ENCODE results near the gene DAB2IP.

DAB2IP gene

DNA sequence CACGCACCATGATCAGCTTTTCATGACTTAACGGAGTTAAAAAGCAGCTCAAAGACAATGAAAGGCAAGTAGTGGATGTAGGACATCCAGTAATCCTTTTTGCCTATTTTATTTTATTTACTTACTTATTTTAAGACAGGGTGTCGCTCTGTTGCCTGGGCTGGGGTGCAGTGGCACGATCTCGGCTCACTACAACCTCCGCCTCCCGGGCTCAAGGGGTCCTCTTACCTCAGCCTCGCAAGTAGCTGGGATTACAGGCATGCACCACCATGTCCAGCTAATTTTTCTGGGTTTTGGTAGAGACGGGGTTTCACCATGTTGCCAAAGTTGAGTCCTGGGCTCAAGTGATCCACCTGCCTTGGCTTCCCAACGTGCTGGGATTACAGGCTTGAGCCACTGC is 148.9 kb downstream of the DAB2IP start:
- no peaks in the 10 kb centered on the region for H3K27me3 ChIP-seq (ENCODE audit: control insufficient read depth, insufficient read depth, low read length)
- H3K4me1 ChIP-seq (ENCODE audit: control insufficient read depth, insufficient read depth, low read length) = peaks cover 4% of the 10 kb centered on the region
- H3K36me3 ChIP-seq (ENCODE audit: control insufficient read depth, insufficient read depth, low read length) = no peaks in the 10 kb centered on the region
- H3K4me3 ChIP-seq (ENCODE audit: low read depth, low read length) = no peak overlapping the region
- H3K9ac ChIP-seq (ENCODE audit: low read depth, low read length) = no peak overlapping the region
- no peaks in the 10 kb centered on the region for H3K9me3 ChIP-seq (ENCODE audit: control insufficient read depth, insufficient read depth, low read length)

DNA sequence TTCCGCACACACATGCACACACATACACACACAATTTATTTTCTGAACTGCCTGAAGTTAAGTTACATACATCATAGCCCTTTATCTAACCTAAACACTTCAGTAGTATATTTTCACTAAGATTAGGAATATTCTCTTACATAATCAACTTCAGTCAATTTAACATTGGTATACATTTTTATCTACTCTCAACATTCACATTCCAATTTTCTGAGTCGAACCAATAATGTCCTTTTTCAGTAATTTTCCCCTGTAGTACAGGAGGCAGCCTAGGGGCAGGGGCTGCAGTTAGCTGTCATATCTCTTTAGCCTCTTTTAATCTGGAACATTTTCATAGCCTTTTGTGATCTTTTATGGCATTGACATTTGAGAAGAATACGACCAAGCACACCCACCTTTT is 150.1 kb downstream of the DAB2IP start:
- Histone ChIP-seq H3K36me3 (ENCODE audit: control insufficient read depth, insufficient read depth, low read length) (no peaks in the 10 kb centered on the region), H3K4me3 (ENCODE audit: low read depth, low read length) (no peak overlapping the region), H3K9me3 (ENCODE audit: control insufficient read depth, insufficient read depth, low read length) (no peaks in the 10 kb centered on the region), H3K9ac (ENCODE audit: low read depth, low read length) (no peak overlapping the region), H3K4me1 (ENCODE audit: control insufficient read depth, insufficient read depth, low read length) (peaks cover 4% of the 10 kb centered on the region), H3K27me3 (ENCODE audit: control insufficient read depth, insufficient read depth, low read length) (no peaks in the 10 kb centered on the region)

DNA sequence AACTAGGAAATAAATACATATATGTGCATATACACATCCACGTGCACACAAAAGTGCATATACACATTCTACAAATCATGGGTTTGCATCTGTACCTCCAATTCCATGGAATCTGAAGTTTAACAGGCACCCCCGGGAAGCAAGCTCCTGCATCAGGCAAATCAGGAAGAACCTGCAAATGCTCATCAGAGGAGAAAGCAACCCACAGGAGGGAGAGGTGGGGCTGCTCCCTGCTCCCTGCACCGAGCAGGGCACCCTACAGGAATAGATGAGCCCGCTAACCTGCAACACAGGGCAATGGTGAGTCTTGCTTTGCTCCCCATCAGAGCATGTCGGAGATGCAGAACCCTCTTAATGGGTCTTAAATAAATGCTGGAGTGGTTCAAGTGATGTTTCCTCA is 151.3 kb downstream of the DAB2IP start:
- H3K9ac ChIP-seq (ENCODE audit: low read depth, low read length) = no peak overlapping the region
- no peaks in the 10 kb centered on the region for H3K4me1 ChIP-seq (ENCODE audit: control insufficient read depth, insufficient read depth, low read length)
- H3K27me3 ChIP-seq (ENCODE audit: control insufficient read depth, insufficient read depth, low read length) = no peaks in the 10 kb centered on the region
- H3K9me3 ChIP-seq (ENCODE audit: control insufficient read depth, insufficient read depth, low read length) = no peaks in the 10 kb centered on the region
- H3K4me3 ChIP-seq (ENCODE audit: low read depth, low read length) = no peak overlapping the region
- H3K36me3 ChIP-seq (ENCODE audit: control insufficient read depth, insufficient read depth, low read length) = no peaks in the 10 kb centered on the region

DNA sequence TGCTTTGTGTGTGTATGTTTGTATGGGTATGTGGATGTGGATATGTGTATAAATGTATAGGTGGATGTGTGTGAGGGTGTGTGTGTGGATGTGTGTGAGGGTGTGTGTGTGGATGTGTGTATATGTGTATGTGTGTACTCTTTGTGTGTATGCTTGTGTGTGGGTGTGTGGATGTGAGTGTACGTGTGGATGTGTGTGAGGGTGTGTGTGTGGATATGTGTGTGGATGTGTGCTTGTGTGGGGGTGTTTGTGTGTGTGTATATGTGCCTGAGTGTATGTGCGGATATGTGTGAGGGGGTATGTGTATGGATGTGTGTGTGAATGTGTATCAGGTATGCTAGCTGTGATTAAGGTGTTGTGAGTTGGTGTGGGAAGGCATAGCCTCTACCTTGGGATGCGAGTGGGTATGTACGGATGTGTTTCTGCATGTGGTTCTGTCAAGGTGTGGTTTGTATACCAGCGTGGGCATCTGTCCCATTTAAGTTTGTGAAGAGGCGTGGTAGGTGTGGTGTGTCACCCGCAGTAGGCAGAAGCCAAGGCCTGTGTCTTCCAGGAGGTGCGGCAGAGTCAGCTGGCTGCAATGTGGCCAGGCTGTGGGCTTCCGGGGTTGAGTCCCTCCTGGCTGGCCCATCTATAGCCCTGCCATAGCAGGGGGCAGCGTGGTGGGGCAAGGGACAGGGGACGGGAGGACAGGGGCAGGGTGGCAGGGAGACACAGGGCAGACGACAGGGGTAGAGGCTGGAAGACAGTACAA is 155.8 kb downstream of the DAB2IP start:
- H3K4me1 ChIP-seq (ENCODE audit: control insufficient read depth, insufficient read depth, low read length) = no peaks in the 10 kb centered on the region
- H3K4me3 ChIP-seq (ENCODE audit: low read depth, low read length) = no peak overlapping the region
- no peak overlapping the region for H3K9ac ChIP-seq (ENCODE audit: low read depth, low read length)
- no peaks in the 10 kb centered on the region for H3K27me3 ChIP-seq (ENCODE audit: control insufficient read depth, insufficient read depth, low read length)
- H3K36me3 ChIP-seq (ENCODE audit: control insufficient read depth, insufficient read depth, low read length) = no peaks in the 10 kb centered on the region
- H3K9me3 ChIP-seq (ENCODE audit: control insufficient read depth, insufficient read depth, low read length) = no peaks in the 10 kb centered on the region

DNA sequence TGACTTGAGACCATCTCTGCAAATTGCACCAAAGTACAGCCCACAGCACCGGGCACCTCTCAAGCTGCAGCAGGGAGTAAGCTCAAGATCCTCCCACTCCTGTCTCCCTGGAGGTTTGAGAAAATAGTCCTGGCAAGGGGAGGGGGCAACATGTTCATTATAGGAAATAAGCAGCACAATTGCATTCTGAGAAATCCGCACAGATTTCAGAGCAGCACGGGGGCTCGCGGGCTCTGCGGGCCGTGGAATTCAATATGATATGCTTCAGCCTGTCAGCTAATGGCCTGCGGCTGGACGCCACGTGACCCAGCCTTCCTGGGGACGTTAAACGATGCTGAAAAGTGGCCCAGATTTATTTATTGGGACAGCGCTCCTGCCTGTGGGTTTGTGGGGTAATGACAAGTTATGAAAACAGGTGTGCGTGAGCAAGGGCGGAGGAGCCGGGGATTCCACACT is 156.4 kb downstream of the DAB2IP start:
- H3K9ac ChIP-seq (ENCODE audit: low read depth, low read length) = no peak overlapping the region
- H3K4me3 ChIP-seq (ENCODE audit: low read depth, low read length) = no peak overlapping the region
- H3K27me3 ChIP-seq (ENCODE audit: control insufficient read depth, insufficient read depth, low read length) = no peaks in the 10 kb centered on the region
- H3K9me3 ChIP-seq (ENCODE audit: control insufficient read depth, insufficient read depth, low read length) = no peaks in the 10 kb centered on the region
- no peaks in the 10 kb centered on the region for H3K4me1 ChIP-seq (ENCODE audit: control insufficient read depth, insufficient read depth, low read length)
- no peaks in the 10 kb centered on the region for H3K36me3 ChIP-seq (ENCODE audit: control insufficient read depth, insufficient read depth, low read length)

DNA sequence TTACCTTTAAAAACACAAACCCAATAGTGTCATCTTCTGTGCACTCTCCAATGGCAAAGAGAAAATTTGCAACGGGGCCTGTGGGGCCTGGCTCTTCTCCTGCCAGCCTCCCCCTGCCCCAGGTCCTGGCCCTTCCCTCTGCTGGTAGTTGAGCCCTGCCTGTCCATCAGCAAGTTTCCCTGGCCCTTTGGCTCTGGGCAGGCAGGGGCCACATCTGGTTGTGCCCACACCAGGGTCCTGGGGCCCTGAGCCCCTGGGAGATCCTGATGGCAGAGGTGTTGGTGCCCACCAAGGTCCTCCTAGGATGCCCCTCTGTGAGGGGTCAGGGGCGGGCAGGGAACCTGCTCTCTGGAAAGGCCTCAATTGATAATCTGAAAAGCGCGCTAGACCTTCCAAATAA is 157.3 kb downstream of the DAB2IP start:
- Histone ChIP-seq H3K27me3 (ENCODE audit: control insufficient read depth, insufficient read depth, low read length) (no peaks in the 10 kb centered on the region), H3K4me1 (ENCODE audit: control insufficient read depth, insufficient read depth, low read length) (no peaks in the 10 kb centered on the region), H3K9me3 (ENCODE audit: control insufficient read depth, insufficient read depth, low read length) (no peaks in the 10 kb centered on the region)

DNA sequence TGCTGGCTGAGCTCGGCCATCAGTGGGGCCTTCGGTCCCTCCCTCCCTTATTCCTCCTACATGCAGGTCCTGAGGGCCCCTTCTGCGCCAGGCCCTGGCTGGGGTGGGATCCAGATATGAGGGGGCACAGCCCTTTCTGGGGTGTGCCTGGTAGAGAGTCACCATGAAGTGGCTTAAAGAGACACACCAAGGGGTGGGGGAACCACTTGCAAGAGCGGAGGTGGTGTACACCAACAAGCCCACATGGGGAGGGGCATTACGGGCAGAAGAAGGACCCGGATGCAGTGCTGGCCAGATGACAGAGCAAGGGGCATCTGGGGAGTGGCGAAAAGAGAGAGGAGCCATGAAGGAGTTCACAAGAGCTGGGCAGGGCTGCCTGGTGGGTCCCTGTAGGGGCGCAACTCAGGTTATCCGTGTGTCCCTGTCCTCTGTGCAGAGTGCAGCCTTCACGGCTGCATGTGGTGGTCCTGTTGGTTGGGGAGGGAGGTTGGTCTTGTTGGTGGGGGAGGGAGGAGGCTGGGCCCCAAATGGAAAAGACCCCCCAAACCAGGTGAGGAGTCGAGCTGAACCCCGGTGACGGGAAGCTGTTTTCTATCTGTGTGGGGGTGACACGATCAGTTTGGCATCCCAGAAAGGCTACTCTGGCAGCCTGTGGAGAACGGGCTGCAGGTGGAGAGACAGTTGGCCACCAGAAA is 158.1 kb downstream of the DAB2IP start:
- H3K4me3 ChIP-seq (ENCODE audit: low read depth, low read length) = no peak overlapping the region
- no peaks in the 10 kb centered on the region for H3K4me1 ChIP-seq (ENCODE audit: control insufficient read depth, insufficient read depth, low read length)
- no peaks in the 10 kb centered on the region for H3K9me3 ChIP-seq (ENCODE audit: control insufficient read depth, insufficient read depth, low read length)
- H3K36me3 ChIP-seq (ENCODE audit: control insufficient read depth, insufficient read depth, low read length) = no peaks in the 10 kb centered on the region
- no peak overlapping the region for H3K9ac ChIP-seq (ENCODE audit: low read depth, low read length)
- no peaks in the 10 kb centered on the region for H3K27me3 ChIP-seq (ENCODE audit: control insufficient read depth, insufficient read depth, low read length)

More for the DNA sequence above, 157.3 kb downstream of the DAB2IP start:
- H3K9ac ChIP-seq (ENCODE audit: low read depth, low read length) = no peak overlapping the region
- H3K4me3 ChIP-seq (ENCODE audit: low read depth, low read length) = no peak overlapping the region
- no peaks in the 10 kb centered on the region for H3K36me3 ChIP-seq (ENCODE audit: control insufficient read depth, insufficient read depth, low read length)

DNA sequence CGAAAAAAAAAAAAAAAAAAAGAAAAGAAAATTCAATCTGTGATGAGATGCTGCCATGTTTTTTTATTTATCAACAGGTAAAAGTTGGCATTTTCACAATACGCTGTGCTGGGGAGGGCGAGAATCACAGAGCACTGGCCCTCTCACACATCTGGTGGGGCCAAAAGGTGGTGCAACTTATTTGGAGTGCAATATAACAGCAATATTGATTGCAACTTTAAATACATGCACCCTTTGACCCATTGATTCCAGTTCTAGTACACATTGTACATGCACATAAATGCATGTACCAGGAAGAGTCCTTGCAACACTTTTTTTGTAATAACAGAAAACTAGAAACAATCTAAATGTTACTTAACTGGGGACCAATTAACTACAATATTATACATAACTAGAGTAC is 159.1 kb downstream of the DAB2IP start:
- Histone ChIP-seq H3K4me3 (ENCODE audit: low read depth, low read length) (no peak overlapping the region), H3K36me3 (ENCODE audit: control insufficient read depth, insufficient read depth, low read length) (no peaks in the 10 kb centered on the region), H3K27me3 (ENCODE audit: control insufficient read depth, insufficient read depth, low read length) (no peaks in the 10 kb centered on the region), H3K9me3 (ENCODE audit: control insufficient read depth, insufficient read depth, low read length) (no peaks in the 10 kb centered on the region), H3K4me1 (ENCODE audit: control insufficient read depth, insufficient read depth, low read length) (peaks cover 4% of the 10 kb centered on the region), H3K9ac (ENCODE audit: low read depth, low read length) (no peak overlapping the region)

DNA sequence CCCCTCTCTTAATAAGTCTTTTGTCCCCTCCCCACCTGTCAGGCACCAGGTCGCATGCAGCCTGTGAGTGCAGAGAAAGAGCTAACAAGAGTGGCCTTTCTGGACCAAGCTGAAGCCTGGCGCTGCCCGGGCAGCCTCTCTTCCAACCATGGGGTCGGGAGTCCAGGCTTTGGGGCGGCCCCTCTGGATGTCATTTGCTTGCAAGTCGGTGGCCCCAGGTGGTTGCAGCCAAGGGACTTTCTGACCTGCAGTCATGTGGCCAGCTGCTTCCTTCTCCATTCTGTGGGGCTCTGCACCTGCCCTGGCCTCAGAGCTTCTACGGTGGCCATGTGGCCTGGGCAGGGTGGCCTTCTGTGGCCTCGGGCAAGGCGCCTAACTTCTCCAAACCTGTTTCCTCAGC is 159.7 kb downstream of the DAB2IP start:
- H3K4me3 ChIP-seq (ENCODE audit: low read depth, low read length) = no peak overlapping the region
- H3K9me3 ChIP-seq (ENCODE audit: control insufficient read depth, insufficient read depth, low read length) = no peaks in the 10 kb centered on the region
- no peaks in the 10 kb centered on the region for H3K27me3 ChIP-seq (ENCODE audit: control insufficient read depth, insufficient read depth, low read length)
- peaks cover 4% of the 10 kb centered on the region for H3K4me1 ChIP-seq (ENCODE audit: control insufficient read depth, insufficient read depth, low read length)
- no peak overlapping the region for H3K9ac ChIP-seq (ENCODE audit: low read depth, low read length)
- no peaks in the 10 kb centered on the region for H3K36me3 ChIP-seq (ENCODE audit: control insufficient read depth, insufficient read depth, low read length)

DNA sequence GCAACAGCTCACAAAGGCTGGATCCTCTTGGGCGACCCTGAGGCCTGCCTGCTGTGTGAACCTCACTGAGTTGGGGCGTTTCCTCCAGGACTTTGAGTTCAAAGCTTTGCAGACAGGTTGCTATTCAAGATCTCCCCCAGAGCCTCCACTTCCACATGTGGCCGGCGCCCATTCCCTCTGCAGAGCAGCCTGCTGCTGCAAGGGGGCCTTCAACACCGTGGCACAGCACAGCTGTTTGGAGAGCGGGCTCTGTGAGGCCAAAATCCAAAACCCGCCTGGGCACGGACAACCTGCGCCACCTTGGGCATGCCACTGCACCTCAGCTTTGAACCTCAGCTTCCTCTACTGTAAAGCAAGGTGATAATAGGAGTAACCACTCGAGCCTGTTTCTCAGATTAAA is 160.3 kb downstream of the DAB2IP start:
- Histone ChIP-seq H3K36me3 (ENCODE audit: control insufficient read depth, insufficient read depth, low read length) (no peaks in the 10 kb centered on the region), H3K9ac (ENCODE audit: low read depth, low read length) (no peak overlapping the region), H3K27me3 (ENCODE audit: control insufficient read depth, insufficient read depth, low read length) (no peaks in the 10 kb centered on the region), H3K4me1 (ENCODE audit: control insufficient read depth, insufficient read depth, low read length) (peaks cover 5% of the 10 kb centered on the region), H3K9me3 (ENCODE audit: control insufficient read depth, insufficient read depth, low read length) (no peaks in the 10 kb centered on the region), H3K4me3 (ENCODE audit: low read depth, low read length) (no peak overlapping the region)

DNA sequence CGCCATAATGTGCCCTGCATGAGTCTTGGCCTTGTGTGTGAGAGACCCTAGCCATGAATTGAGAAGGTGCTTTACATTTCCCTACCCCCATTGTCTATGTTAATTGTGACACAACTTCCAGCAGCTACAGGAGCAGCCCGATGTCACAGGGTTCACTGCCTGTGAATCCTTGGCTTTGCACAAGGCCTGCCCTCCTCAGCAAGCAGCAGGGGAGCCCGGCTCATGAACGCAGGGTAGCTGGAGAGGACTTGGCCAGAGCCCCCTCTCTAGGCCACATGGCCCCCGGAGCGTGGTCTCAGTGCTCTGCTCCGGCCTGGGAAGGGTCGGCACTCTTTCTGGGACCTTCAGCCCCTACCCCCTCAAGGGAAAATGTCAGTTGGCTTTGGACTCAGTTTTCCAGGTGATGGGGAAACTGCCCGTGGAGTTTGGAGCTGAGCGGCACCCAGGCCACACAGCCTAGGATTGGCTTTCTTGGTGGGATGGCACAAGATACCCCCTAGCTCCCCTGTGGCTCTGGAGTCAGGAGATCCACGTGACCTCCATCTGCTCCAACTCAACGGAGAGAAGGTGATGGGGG is 160.8 kb downstream of the DAB2IP start:
- H3K4me1 ChIP-seq (ENCODE audit: control insufficient read depth, insufficient read depth, low read length) = peaks cover 6% of the 10 kb centered on the region
- no peak overlapping the region for H3K4me3 ChIP-seq (ENCODE audit: low read depth, low read length)
- H3K27me3 ChIP-seq (ENCODE audit: control insufficient read depth, insufficient read depth, low read length) = no peaks in the 10 kb centered on the region
- no peak overlapping the region for H3K9ac ChIP-seq (ENCODE audit: low read depth, low read length)
- no peaks in the 10 kb centered on the region for H3K9me3 ChIP-seq (ENCODE audit: control insufficient read depth, insufficient read depth, low read length)
- no peaks in the 10 kb centered on the region for H3K36me3 ChIP-seq (ENCODE audit: control insufficient read depth, insufficient read depth, low read length)
